ENCODE measurements around the gene PPP1R14B. TPM values are rescaled to one million over a fixed set of nuclear protein-coding genes. Genes with fewer than 3 reads are reported as not detected.

PPP1R14B gene
- total RNA-seq, 1 experiment from 2014 or later: 1,496 TPM

- H3K4me1 ChIP-seq (ENCODE audit: insufficient read depth, low read length): peaks cover 39% of the 10 kb centered on the region
- H3K9ac ChIP-seq (ENCODE audit: low read length): no peak overlapping the region
- H4K20me1 ChIP-seq (ENCODE audit: low read length): no peaks in the 10 kb centered on the region
- no peak overlapping the region for H3K27ac ChIP-seq (ENCODE audit: low read length)
- BruUV-seq (replicated peaks): no TSS peak
- no peak overlapping the region for H3K4me2 ChIP-seq (ENCODE audit: low read length)
- DNase-seq (no peak), ATAC-seq (no peak)
- no peaks in the 10 kb centered on the region for H3K9me2 ChIP-seq (replicated peaks; ENCODE audit: low read length)
- TF ChIP-seq, protein P1, sequence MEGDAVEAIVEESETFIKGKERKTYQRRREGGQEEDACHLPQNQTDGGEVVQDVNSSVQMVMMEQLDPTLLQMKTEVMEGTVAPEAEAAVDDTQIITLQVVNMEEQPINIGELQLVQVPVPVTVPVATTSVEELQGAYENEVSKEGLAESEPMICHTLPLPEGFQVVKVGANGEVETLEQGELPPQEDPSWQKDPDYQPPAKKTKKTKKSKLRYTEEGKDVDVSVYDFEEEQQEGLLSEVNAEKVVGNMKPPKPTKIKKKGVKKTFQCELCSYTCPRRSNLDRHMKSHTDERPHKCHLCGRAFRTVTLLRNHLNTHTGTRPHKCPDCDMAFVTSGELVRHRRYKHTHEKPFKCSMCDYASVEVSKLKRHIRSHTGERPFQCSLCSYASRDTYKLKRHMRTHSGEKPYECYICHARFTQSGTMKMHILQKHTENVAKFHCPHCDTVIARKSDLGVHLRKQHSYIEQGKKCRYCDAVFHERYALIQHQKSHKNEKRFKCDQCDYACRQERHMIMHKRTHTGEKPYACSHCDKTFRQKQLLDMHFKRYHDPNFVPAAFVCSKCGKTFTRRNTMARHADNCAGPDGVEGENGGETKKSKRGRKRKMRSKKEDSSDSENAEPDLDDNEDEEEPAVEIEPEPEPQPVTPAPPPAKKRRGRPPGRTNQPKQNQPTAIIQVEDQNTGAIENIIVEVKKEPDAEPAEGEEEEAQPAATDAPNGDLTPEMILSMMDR (conservative IDR thresholded peaks at IDR 0.05; ENCODE audit: low read depth, low read length): no peak
- no peak for TF ChIP-seq EZH2phosphoT487 (IDR thresholded peaks at IDR 0.05; ENCODE audit: borderline replicate concordance, low read length)
- TF ChIP-seq EZH2 (IDR thresholded peaks at IDR 0.05; ENCODE audit: low read length, unreplicated experiment): no peak
- H2AFZ ChIP-seq (ENCODE audit: low read length): no peak overlapping the region
- no peaks in the 10 kb centered on the region for H3K27me3 ChIP-seq (ENCODE audit: low read length)
- H3K4me3 ChIP-seq (ENCODE audit: low read length): no peak overlapping the region
- no peaks in the 10 kb centered on the region for H3F3A ChIP-seq (ENCODE audit: low read length, unreplicated experiment)
- ChIA-PET CTCF (interaction anchor here (0.7 kb wide), 1 partner anchor 85 kb away, joined by 4 read pairs; the partner anchor contains the start of gene PRDX5), POLR2A (ENCODE audit: unreplicated experiment) (no interaction called here)
- no peaks in the 10 kb centered on the region for H3K9me3 ChIP-seq (ENCODE audit: low read length)
- H3K36me3 ChIP-seq (ENCODE audit: low read depth, low read length): no peaks in the 10 kb centered on the region; the same call in 1 of the 2 replicates
- intact Hi-C loops (cut with micrococcal nuclease): loop anchor here (5.0 kb wide), 1 partner anchor 46 kb away; the partner anchor contains the start of gene STIP1
- peaks cover 11% of the 10 kb centered on the region; the same call in 1 of the 2 replicates for H3K79me2 ChIP-seq (ENCODE audit: low read length)
These were observed 13.8 kb downstream of the PPP1R14B start for GRCh38 chr11:64232967-64233315.

DNA sequence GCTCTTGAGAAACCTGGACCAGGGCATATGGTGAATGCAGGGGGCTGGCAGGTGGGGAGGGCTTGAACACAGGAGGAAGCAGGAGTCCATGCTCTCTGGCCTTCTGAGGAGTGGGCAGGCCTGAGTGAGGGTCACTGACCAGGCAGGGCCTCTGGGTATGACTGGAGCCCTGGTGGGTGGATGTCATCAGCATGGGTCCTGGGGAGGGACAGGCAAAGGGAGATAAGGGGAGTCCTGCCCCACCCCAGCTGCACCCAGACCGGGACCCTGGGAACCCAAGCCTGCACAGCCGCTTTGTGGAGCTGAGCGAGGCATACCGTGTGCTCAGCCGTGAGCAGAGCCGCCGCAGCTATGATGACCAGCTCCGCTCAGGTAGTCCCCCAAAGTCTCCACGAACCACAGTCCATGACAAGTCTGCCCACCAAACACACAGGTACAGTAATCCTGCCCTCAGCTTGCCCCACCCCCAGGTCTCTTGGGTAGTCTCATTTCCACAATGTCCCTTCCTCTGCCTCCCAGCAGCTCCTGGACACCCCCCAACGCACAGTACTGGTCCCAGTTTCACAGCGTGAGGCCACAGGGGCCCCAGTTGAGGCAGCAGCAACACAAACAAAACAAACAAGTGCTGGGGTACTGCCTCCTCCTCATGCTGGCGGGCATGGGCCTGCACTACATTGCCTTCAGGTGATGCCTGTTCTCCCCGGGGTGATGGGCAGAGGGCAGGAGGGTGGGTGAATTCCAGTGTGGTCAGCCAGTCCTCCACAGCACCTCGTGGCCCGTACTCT, 14.4 kb downstream of the PPP1R14B start:
- DNase-seq: no peak
- H3K9me2 ChIP-seq (replicated peaks; ENCODE audit: low read length): no peaks in the 10 kb centered on the region
- no TSS peak for BruUV-seq (replicated peaks)
- H3K36me3 ChIP-seq (ENCODE audit: low read depth, low read length): no peaks in the 10 kb centered on the region
- ChIA-PET POLR2A (ENCODE audit: unreplicated experiment) (no interaction called here), CTCF (interaction anchor here (0.7 kb wide), 1 partner anchor 85 kb away, joined by 4 read pairs; the partner anchor contains the start of gene PRDX5)
- H4K20me1 ChIP-seq (ENCODE audit: low read length): no peaks in the 10 kb centered on the region
- H3K9me3 ChIP-seq (ENCODE audit: low read length): no peaks in the 10 kb centered on the region
- no peak overlapping the region for H2AFZ ChIP-seq (ENCODE audit: low read length)
- no peak overlapping the region for H3K4me3 ChIP-seq (ENCODE audit: low read length)
- no peak overlapping the region for H3K27ac ChIP-seq (ENCODE audit: low read length)
- H3K27me3 ChIP-seq (ENCODE audit: low read length): no peaks in the 10 kb centered on the region
- no peaks in the 10 kb centered on the region for H3F3A ChIP-seq (ENCODE audit: low read length, unreplicated experiment)
- TF ChIP-seq EZH2 (IDR thresholded peaks at IDR 0.05; ENCODE audit: low read length, unreplicated experiment) (no peak), EZH2phosphoT487 (IDR thresholded peaks at IDR 0.05; ENCODE audit: borderline replicate concordance, low read length) (no peak)
- TF ChIP-seq, protein P1 (conservative IDR thresholded peaks at IDR 0.05; ENCODE audit: low read depth, low read length): no peak
- no peak overlapping the region for H3K9ac ChIP-seq (ENCODE audit: low read length)
- ATAC-seq: no peak
- intact Hi-C loops (cut with micrococcal nuclease): loop anchor here (5.0 kb wide), 1 partner anchor 45 kb away; the partner anchor contains the start of gene STIP1
- H3K79me2 ChIP-seq (ENCODE audit: low read length): peaks cover 15% of the 10 kb centered on the region
- H3K4me2 ChIP-seq (ENCODE audit: low read length): no peak overlapping the region
- H3K4me1 ChIP-seq (ENCODE audit: insufficient read depth, low read length): peaks cover 38% of the 10 kb centered on the region

DNA sequence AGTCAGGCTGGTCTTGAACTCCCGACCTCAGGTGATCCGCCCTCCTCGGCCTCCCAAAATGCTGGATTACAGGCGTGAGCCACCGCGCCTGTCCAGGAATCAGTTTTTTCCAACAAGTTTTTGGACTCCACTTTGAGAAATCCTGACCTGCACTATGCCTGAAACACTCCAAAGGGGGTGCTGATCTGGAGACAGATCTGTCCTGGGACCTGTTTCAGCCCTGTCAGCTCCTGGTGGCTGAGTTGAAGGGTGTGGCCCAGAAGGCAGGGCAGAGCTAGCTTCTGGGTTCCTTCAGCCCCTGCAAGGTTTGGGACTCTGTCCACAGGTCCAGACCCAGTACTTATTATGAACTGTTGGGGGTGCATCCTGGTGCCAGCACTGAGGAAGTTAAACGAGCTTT, 15.2 kb downstream of the PPP1R14B start:
- CTCF ChIA-PET: no interaction called here
- Histone ChIP-seq H3K79me2 (ENCODE audit: low read length) (peaks cover 23% of the 10 kb centered on the region), H3K36me3 (ENCODE audit: low read depth, low read length) (no peaks in the 10 kb centered on the region), H3K9me3 (ENCODE audit: low read length) (no peaks in the 10 kb centered on the region), H3K4me3 (ENCODE audit: low read length) (no peak overlapping the region), H3K9ac (ENCODE audit: low read length) (no peak overlapping the region), H4K20me1 (ENCODE audit: low read length) (no peaks in the 10 kb centered on the region), H3K4me2 (ENCODE audit: low read length) (no peak overlapping the region), H3K4me1 (ENCODE audit: insufficient read depth, low read length) (peaks cover 39% of the 10 kb centered on the region), H3F3A (ENCODE audit: low read length, unreplicated experiment) (no peaks in the 10 kb centered on the region), H2AFZ (ENCODE audit: low read length) (no peak overlapping the region), H3K9me2 (replicated peaks; ENCODE audit: low read length) (no peaks in the 10 kb centered on the region), H3K27me3 (ENCODE audit: low read length) (no peaks in the 10 kb centered on the region), H3K27ac (ENCODE audit: low read length) (no peak overlapping the region)
- DNase-seq: no peak
- TF ChIP-seq, protein P1 (conservative IDR thresholded peaks at IDR 0.05; ENCODE audit: low read depth, low read length): no peak
- TF ChIP-seq EZH2phosphoT487 (IDR thresholded peaks at IDR 0.05; ENCODE audit: borderline replicate concordance, low read length): no peak
- no peak for TF ChIP-seq EZH2 (IDR thresholded peaks at IDR 0.05; ENCODE audit: low read length, unreplicated experiment)
- intact Hi-C loops (cut with micrococcal nuclease): loop anchor here (5.0 kb wide), 1 partner anchor 44 kb away; the partner anchor contains the start of gene STIP1
- POLR2A ChIA-PET (ENCODE audit: unreplicated experiment): no interaction called here
- no peak for ATAC-seq
- BruUV-seq (replicated peaks): no TSS peak
